ENCODE results near the gene ENSA.
"Not testable (repeated sequence)": the region's sequence is repeated elsewhere in the genome, so short reads cannot be mapped to it uniquely, and the experiment has no call there.

ENSA gene

DNA sequence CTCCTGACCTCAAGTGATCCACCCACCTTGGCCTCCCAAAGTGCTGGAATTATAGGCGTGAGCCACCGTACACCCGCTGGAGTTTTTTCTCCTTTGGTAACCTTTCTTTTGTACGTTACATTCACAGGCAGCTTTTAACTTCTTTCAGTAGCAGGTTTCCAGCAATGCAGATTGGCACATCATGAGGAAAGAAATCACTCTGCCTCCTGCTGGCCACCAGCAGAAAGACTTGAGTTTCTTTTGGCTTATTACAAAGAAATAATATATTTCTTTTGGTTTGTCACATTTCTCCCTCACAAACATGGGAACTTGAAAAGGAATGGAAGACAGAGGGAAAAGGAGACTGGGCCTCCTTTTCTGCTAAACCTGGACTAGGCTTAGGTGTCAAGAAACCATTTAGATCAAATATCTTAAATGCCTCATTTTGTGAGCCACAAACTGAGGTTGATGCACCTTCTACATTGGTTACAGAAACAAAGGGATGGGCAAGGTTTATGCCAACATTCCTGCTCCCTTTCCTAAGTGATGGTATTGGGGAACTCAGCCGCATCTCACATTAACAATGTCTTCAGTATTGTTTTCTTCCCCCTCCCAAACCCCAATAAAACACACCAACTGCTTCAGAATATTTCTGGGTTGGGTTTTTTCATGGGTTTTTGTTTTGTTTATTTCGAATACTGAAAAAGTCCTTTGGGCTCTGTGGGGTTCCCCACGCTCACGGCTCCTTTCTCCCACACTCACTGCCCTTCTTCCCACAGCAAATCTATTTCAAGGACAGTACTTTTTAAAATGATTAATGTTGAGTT is 7.7 kb downstream of the ENSA start:
- DNase-seq = peak; percentile 50 to 59

DNA sequence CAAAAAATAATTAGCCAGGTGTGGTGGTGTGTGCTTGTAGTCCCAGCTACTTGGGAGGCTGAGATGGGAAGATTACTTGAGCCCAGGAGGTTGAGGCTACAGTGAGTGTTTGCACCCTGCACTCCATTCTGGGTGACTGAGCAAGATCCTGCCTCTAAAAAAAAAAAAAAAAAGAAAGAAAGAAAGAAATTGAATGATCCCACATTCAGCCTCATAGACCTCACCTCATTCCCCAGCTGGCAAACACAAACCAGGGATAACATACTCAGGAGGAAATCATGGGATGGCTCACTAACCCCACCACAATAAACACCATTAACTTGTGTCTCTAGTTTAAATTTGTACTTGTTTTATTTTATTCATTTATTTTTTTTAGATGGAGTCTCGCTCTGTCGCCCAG is 8.5 kb downstream of the ENSA start:
- DNase-seq = no peak

DNA sequence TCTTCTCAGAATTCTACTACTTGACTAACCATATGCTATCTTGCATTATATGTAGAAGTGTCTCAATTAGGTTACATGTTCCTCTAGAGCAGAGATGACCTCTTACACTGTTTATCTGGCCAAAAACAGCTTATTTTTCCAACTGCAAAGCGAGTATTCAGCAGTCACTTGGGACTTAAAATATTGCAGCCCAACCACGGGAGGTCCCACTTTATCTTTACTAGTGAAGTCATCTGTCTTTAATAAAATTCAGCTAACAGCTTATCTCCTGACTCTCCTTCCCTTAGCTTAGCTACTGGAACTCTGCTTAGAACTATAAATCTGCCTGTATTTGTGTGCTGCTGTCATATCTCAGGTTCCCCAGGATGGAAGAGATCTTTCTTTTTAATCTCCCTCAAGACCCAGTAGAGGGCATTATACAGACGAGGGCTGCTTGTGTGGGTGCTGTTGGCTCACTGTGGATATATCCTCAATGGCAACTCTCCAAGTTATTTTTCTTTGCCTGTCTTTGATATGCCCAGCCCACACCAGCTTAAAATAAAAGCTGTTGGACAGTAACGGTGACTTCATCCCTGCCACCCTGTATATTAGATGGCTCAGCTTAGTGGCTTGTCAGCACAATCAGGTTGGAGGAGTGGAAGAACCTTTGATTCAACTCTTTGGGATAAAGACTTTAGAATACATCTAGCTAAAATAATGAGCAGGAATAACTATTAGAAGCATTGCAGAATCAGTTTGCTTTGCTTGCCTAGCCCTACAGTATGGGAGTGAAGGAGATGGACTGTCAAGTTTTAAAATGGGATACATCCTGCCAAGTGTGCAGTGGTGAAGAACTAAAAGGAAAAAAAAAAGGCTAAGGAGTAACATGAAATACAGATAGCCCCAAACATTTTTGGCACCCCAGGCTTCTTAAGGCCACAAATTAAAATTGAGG is 9.6 kb downstream of the ENSA start:
- no peak for DNase-seq

DNA sequence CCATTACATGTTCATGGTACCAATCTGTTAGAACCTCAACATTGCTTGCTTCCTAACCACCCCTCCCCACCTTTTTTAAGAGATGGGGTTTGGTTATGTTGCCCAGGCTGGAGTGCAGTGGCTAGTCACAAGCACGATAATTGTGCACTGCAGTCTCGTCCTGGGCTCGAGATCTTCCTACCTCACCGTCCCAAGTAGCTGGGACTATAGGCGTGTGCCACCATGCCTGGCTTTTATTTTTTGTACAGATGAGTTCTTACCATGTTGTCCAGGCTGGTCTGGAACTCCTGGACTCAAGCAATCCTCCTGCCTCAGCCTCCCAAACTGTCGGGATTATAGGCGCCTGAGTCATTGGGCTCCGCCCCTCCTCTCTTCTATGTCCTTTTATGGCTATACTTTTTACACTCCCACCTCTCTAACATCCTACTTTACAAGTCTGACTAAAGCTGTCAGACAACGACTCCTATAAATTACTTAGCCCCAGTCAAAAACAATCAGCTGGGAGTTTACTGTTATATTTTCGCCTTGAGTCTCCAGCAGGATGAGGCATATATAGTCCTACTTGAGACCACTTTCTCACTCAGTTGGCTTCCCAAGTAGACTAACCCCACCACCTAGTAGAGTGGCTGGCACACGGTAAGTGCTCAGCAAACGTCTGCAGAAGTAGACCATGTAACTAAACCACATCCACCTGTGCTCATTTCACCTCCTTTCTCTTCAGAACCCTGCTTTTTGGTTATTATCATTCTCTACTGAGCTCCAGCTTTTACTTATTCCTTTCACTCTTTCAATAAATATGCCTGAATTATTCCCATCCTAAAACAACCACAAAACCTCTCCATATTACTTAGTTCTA is 13.8 kb downstream of the ENSA start:
- no peak for DNase-seq

DNA sequence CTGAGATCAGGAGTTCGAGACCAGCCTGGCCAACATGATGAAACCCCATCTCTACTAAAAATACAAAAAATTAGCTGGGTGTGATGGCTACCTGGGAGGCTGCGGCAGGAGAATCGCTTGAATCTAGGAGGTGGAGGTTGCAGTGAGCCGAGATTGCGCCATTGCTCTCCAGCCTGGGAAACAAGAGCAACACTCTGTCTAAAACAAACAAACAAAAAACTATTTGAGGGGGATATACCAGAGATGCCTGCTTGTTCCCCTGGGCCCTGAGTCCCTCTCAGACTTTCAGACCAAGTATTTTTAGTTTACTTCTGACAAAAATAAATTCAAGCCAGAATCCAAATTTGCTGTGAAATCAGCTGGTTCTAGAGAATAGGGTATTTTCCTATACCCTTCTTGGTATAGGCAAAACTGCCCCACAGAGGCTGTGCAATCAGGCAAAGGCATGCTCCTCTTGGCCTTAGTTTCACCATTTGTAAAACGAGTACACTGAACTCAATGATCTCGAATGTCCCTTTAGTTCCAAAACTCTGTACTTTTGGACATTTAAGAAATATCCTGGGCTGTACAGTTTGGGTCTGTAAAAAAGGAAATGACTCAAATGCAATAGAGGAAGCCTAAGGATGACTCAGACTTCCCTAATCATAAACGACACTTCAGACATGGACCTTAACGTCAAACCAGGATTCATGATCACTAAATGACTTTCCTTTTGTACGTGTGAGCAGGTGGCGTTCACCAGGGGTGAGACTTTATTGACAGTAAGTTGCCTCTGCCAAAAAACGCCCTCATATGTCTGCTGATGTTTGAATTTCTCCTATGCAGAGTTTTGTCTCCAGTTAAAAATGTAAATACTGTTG is 16.1 kb downstream of the ENSA start:
- DNase-seq = peak; percentile 44 to 57

DNA sequence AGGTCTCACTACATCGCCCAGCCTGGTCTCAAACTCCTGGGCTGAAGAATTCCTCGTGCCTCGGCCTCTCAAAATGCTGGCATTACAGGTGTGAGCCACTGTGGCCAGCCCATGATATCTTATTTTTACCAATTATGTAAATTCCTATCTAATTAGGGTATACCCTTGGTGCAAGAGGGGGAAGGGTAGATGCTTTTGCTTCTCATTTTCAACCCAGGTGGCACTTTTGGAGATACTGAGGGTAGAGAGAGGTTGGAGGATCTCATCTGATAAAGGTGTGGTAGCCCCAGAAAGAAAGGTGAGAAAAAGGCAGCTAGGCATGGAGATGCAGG is 17.4 kb downstream of the ENSA start:
- DNase-seq = no peak

DNA sequence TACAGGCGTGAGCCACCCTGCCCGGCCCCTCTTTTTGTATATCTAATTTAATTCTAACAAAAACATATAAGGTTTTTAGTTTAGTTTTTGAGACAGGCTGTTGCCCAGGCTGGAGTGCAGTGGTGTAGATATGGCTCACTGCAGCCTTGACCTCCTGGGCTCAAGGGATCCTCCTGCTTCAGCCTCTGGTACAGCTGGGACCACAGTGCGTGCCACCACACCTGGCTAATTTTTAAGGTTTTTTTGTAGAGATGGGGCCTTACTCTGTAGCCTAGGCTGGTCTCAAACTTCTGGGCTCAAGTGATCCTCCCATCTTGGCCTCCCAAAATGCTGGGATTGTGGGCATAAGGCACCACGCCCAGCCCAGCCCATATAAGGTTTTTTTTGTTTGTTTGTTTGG is 18.8 kb downstream of the ENSA start:
- no peak for DNase-seq

DNA sequence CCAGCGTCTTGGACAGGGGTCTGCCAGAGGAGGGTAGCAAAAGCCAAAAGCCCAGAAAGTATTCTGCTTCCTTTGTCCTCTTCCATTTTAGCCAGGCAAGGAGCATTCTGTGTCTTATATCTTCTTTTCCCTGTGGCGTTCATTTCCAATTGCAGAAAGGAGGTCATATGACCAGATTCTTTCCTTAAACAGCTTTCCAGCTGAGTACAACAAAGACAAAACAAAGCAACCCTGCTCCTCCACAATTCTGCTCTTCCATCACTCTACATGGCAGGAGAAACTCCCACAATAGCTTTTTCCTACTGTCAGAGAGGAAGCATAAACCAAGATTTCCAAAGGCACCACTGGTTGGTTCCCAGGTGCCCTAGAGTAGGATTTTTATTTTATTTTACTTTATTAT is 19.7 kb downstream of the ENSA start:
- no peak for DNase-seq

DNA sequence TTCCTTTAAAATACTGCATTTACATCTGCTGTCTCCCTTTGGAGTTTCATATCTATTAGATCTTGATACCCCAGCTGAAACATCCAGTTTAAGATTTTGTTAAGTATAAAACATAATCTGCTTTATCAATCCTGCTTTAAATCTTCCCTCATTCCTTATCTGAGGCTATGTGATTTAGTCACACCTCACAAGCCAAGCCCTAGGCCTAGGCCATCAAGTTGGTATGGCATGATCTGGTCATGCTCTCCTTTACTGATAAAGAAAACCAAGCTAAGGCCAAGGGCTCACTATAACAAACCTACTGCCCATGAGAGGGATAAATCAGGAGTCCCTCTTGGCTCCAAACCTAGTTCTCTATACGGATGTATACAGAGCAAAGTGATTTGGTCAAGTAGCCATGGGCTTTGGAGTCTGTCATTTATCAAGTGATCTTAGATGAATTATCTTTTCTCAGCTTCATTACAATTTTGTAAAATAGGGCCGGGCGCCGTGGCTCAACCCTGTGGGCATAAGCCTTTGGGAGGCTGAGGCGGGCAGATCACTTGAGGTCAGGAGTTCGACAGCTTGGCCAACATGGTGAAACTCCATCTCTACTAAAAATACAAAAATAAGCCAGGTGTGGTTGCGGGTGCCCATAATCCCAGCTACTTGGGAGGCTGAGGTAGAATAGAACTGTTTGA is 22.8 kb downstream of the ENSA start:
- DNase-seq = no peak

DNA sequence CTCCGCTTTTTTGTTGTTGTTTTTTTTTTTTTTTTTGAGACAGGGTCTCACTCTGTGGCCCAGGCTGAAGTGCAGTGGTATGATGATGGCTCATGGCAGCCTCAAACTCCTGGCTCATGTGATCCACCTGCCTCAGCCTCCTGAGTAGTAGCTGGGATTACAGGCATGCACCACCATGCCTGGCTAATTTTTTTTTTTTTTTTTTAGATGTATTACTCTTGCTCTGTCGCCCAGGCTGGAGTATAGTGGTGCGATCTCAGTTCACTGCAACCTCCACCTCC is 24.0 kb downstream of the ENSA start:
- not testable (repeated sequence) for DNase-seq

DNA sequence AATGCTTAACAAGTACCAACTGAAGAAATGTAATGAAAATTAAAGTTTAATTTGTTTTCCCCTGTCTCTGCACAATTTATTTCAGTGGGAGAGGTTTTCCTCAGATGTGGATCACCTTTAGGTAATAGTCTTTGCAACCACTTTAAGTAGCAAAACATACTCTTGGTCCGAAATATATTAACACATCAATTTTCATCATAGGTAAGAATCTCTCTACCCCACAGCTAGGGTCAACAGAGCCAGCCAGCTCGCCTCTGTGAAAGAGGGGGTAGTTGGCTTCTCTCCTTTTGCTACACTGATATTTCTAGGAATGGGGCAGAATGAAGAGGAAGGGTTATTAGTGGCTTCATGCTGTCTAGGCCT is 25.2 kb downstream of the ENSA start:
- DNase-seq = no peak

DNA sequence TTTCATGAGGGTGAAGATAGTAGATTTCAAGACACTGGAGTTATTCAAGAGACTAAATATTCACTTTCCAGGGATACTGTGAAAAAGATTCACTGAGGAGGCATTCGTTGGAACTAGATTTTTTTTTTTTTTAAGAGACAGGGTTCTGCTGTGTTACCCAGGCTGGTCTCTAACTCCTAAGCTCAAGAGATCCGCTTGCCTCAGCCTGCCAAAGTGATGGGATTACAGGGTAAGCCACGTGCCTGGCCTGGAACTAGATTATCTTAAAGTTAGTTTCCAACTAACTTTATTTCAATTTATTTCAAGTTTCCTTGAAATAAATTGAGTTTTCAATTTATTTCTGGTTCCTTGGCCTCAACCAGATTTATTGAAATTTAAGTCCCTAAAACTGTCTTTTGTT is 25.7 kb downstream of the ENSA start:
- DNase-seq = no peak

DNA sequence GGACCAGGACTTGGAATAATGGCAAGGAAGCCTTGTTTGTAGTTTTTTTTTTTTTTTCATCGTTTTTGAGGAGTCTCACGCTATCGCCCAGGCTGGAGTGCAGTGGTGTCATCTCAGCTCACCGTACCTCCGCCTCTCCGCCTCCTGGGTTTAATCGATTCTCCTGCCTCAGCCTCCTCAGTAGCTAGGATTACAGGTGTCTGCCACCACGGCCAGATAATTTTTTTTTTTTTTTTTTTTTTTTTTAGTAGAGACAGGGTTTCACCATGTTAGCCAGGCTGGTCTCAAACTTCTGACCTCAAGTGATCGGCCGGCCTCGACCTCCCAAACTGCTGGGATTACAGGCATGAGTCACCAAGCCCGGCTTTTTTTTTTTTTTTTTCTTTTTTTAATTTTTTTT is 27.0 kb downstream of the ENSA start:
- not testable (repeated sequence) for DNase-seq

DNA sequence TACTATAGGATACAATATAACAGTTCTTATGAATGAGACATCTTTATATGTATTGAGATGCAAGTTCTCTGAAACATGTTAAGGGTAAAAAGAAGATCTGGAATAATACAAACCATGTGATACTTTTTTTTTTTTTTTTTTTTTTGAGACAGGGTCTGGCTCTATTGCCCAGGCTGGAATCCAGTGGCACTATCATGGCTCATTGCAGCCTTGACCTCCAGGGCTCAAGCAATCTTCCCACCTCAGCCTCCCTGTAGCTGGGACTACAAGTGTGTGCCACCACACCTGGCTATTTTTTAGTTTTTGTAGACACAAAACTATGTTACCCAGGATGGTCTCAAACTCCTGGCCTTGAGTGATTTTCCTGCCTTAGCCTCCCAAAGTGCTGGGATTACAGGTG is 27.9 kb downstream of the ENSA start:
- no peak for DNase-seq

DNA sequence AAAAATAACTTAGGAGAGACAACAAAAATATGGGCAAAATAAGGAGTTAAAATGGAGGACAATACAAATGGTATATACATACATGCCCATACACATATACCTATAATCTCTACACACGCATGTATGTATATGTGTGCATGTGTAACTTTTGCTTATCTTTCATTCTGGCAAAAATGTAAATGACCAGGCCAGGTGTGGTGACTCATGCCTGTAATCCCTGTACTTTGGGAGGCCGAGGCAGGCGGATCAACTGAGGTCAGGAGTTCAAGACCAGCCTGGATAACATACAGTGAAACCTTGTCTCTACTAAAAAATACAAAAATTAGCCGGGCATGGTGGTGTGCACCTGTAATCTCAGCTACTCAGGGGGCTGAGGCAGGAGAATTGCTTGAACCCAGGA is 31.1 kb downstream of the ENSA start:
- not testable (repeated sequence) for DNase-seq

DNA sequence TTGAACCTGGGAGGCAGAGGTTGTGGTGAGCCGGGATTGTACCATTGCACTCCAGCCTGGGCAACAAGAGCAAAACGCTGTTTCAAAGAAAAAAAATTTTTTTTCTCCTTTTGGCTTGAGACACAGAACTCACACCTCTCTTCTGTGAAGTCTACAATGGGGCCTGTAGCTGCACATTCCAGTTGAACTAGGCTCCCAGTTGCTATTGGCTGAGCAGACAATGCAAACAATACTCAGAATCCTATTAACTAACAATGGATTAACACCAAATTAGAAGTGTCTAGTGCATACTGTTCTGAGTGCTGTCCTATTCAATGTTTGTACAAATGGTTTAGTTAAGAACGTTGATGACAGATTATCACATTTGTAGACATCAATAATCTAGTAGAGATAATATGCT is 32.4 kb downstream of the ENSA start:
- no peak for DNase-seq

DNA sequence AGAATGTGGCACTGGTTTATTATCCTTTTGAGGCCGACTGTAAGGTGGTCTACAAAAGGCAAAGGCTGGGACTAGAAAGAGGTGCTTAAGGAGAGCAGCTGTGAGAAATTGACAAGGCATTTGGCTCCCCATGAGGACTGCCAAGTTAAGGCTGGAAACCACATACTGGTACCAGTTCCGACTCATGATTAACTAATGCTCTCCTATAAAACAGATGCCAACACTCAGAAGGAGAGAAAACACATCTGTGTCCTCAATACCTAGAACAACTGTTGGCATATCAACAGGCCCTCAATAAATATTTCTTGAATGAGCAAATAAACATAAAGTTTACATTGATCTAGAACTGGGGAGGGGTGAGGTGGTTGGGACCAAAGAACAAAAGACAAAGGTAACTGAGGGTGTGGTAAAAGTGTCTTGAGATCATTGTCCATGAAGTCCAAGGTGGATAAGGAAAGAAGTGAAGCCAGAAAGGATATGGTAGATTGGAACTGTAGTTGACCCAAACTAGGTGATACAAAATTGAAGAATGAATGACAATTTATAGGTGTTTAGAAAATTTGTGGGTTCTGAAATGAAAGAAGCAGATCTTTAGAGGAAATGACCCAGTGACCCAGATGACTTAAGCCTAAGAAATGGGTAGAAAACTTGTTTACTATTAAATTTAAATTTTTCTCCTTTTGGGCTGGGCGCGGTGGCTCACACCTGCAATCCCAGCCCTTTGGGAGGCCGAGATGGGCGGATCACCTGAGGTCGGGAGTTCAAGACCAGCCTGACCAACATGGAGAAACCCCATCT is 33.1 kb downstream of the ENSA start:
- DNase-seq = no peak

DNA sequence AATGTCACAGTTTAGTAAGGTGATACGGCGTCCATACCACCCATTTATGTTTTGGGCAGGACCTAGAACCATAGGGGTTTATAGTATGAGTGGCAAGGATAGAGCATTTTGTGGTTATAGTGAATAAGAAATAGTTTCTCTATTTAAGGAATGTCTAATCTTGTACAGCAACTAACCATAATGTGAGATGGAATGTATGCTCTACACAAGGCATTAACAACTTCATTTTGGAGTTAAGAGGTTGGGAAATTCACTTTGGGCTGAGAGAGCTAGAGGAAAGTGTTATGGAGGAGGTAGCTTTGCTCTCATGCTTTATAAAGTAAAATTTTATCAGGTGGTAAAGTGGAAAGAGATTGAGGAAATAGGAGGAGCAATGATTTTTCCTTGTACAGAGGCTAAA is 47.0 kb downstream of the ENSA start:
- DNase-seq = no peak

DNA sequence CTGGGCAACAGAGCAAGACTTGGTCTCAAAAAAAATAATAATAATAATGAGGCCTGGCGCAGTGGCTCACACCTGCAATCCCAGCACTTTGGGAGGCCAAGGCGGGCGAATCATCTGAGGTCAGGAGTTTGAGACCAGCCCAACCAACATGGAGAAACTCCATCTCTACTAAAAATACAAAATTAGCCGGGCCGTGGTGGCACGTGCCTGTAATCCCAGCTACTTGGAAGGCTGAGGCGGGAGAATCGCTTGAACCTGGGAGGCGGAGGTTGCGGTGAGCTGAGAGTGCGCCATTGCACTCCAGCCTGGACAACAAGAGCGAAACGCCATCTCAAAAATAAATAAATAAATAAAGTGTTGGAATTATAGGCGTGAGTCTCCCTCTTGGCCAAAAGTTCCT is 47.5 kb downstream of the ENSA start:
- DNase-seq = not testable (repeated sequence)

DNA sequence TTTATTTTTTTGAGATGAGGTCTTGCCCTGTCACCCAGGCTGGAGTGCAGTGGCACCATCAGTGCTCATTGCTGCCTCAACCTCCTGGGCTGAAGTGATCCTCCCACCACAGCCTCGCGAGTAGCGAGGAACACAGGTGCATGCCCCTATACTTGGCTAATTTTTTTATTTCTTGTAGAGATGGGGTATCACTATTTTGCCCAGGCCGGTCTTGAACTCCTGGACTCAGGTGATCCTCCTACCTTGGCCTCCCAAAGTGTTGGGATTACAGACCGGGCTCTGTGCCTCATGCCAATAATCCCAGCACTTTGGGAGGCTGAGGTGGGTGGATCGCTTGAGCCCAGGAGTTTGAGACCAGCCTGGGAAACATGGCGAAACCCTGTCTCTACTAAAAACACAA is 48.0 kb downstream of the ENSA start:
- DNase-seq = not testable (repeated sequence)

DNA sequence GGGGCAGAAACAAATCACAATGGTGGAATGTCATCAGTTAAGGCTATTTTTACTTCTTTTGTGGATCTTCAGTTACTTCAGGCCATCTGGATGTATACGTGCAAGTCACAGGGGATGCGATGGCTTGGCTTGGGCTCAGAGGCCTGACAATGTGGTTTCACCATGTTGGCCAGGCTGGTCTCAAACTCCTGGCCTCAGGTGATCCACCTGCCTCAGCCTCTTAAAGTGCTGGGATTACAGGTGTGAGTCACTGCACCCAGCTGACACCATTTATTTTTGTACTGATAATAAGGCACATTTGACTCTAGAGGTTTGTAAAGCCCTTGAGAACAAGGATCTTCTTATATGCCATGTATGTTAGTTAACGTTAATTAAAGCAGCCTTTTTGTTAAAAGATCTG is 48.4 kb downstream of the ENSA start:
- DNase-seq = not testable (repeated sequence)

Data from stimulated activated CD4-positive, alpha-beta T cell treated with anti-CD3 and anti-CD28 coated beads, Interleukin-2, amount 100 ng/mL, for 24 hours (primary cell).